HT1080 (cell line): ENCODE results near the gene MMP15. TPM values are rescaled to one million over a fixed set of nuclear protein-coding genes. Genes with fewer than 3 reads are reported as not detected.
"Not testable (repeated sequence)": the region's sequence is repeated elsewhere in the genome, so short reads cannot be mapped to it uniquely, and the experiment has no call there.

ENCODE experiments used
- DNase-seq: peaks from one replicate; pipeline ENCODE4 v3.0.0-alpha.2; 2015; ENCODE audit warnings: low read depth
- total RNA-seq: library from RNA; depleted of rRNA; stranded (reverse); fragments of >200 nt; shearing (Covaris generic); gene quantifications from 2 replicates; pipeline ENCODE4 v1.2.3, GENCODE V29; 2014

Gene MMP15
- total RNA-seq, 1 experiment from 2014 or later: 3.6 TPM

GRCh38 chr16:57995721-57996405 lies 29.7 kb upstream of the MMP15 start:
- DNase-seq: no peak

GRCh38 chr16:57996406-57997175 lies 29.0 kb upstream of the MMP15 start:
- DNase-seq: no peak

GRCh38 chr16:57997176-57997527 lies 28.4 kb upstream of the MMP15 start:
- DNase-seq: no peak

- no peak for DNase-seq
Observed at GRCh38 chr16:57997528-57998265, 27.9 kb upstream of the MMP15 start.

GRCh38 chr16:57998486-57998885 lies 27.1 kb upstream of the MMP15 start:
- peak; percentile 65 for DNase-seq

- no peak for DNase-seq
Observed at GRCh38 chr16:57998992-57999365, 26.6 kb upstream of the MMP15 start.

- DNase-seq: peak; percentile 43
Observed at GRCh38 chr16:57999366-57999970, 26.1 kb upstream of the MMP15 start.

- no peak for DNase-seq
Observed at GRCh38 chr16:57999971-58000705, 25.4 kb upstream of the MMP15 start, which contains the start of gene ZNF319. ZNF319 (minus strand) TSS chr16:58000672; CDS start chr16:57998265, 2,407 bp downstream.

GRCh38 chr16:58000706-58001676 lies 24.6 kb upstream of the MMP15 start, which contains the start of gene USB1:
USB1 (plus strand) TSS chr16:58001407; CDS start chr16:58001484, 77 bp downstream.
- DNase-seq: peak; percentile 86

GRCh38 chr16:58001781-58002415 lies 23.7 kb upstream of the MMP15 start:
- DNase-seq: peak; percentile 18

GRCh38 chr16:58002416-58002800 lies 23.1 kb upstream of the MMP15 start:
- no peak for DNase-seq

- DNase-seq: no peak
Observed at GRCh38 chr16:58002936-58003335, 22.6 kb upstream of the MMP15 start.

- DNase-seq: not testable (repeated sequence)
Observed at GRCh38 chr16:58004736-58005135, 20.8 kb upstream of the MMP15 start.

- DNase-seq: no peak
Observed at GRCh38 chr16:58009856-58010416, 15.6 kb upstream of the MMP15 start.

GRCh38 chr16:58010886-58011285 lies 14.7 kb upstream of the MMP15 start:
- DNase-seq: no peak

GRCh38 chr16:58011652-58012051 lies 13.9 kb upstream of the MMP15 start:
- DNase-seq: peak; percentile 52

- DNase-seq: no peak
Observed at GRCh38 chr16:58012481-58012880, 13.1 kb upstream of the MMP15 start.

- DNase-seq: no peak
Observed at GRCh38 chr16:58013201-58013956, 12.2 kb upstream of the MMP15 start.
